Smooth muscle cell (in vitro differentiated cells): ENCODE results near the gene SMIM24. TPM values are rescaled to one million over a fixed set of nuclear protein-coding genes. Genes with fewer than 3 reads are reported as not detected.

ENCODE experiments used
- DNase-seq: peaks from one replicate; lab custom pipeline; 2025; ENCODE audit not compliant: unreplicated experiment; lab: John Stamatoyannopoulos, UW
- H2AFZ ChIP-seq: fragments of 200-600 bp; sonication (generic); 2 replicates; pipeline ENCODE4 v1.6.0; 2016; ENCODE audit warnings: antibody characterized with exemption, low read depth, mild to moderate bottlenecking
- H3F3A ChIP-seq: fragments of 200-600 bp; sonication (generic); 2 replicates; pipeline ENCODE4 v1.6.0; 2017; ENCODE audit warnings: antibody characterized with exemption, low read depth
- H3K27ac ChIP-seq: fragments of 200-600 bp; sonication (generic); 2 replicates; pipeline ENCODE4 v1.5.1; 2016; ENCODE audit warnings: low read depth, mild to moderate bottlenecking
- H3K27me3 ChIP-seq: fragments of 200-600 bp; sonication (generic); 2 replicates; pipeline ENCODE4 v1.6.1; 2016; ENCODE audit warnings: low read depth, mild to moderate bottlenecking
- H3K36me3 ChIP-seq: fragments of 200-600 bp; sonication (generic); 2 replicates; pipeline ENCODE4 v1.5.1; 2016; ENCODE audit warnings: low read depth
- H3K4me1 ChIP-seq: fragments of 200-600 bp; sonication (generic); 2 replicates; pipeline ENCODE4 v1.5.1; 2016; ENCODE audit warnings: low read depth
- H3K4me2 ChIP-seq: fragments of 200-600 bp; sonication (generic); 2 replicates; pipeline ENCODE4 v1.6.0; 2016; ENCODE audit warnings: mild to moderate bottlenecking
- H3K4me3 ChIP-seq: fragments of 200-600 bp; sonication (generic); 2 replicates; pipeline ENCODE4 v1.5.1; 2016; ENCODE audit warnings: mild to moderate bottlenecking
- H3K79me2 ChIP-seq: fragments of 200-600 bp; sonication (generic); 2 replicates; pipeline ENCODE4 v1.6.0; 2016; ENCODE audit warnings: low read depth, mild to moderate bottlenecking
- H3K9ac ChIP-seq: fragments of 200-600 bp; sonication (generic); 2 replicates; pipeline ENCODE4 v1.6.0; 2016; ENCODE audit warnings: low read depth
- H3K9me3 ChIP-seq: fragments of 200-600 bp; sonication (generic); replicated peaks from 2 replicates; pipeline ENCODE4 v1.5.1; 2016; ENCODE audit warnings: low read depth
- H4K20me1 ChIP-seq: fragments of 200-600 bp; sonication (generic); 2 replicates; pipeline ENCODE4 v1.6.0; 2016; ENCODE audit warnings: low read depth
- CTCF ChIP-seq: fragments of 200-600 bp; sonication (generic); IDR thresholded peaks from 2 replicates; pipeline ENCODE4 v1.5.1; 2017; ENCODE audit warnings: borderline replicate concordance, mild to moderate bottlenecking, antibody characterized with exemption; ENCODE audit not compliant: insufficient read depth, poor library complexity, severe bottlenecking
- WGBS: methylation state at CpG from one replicate; pipeline ENCODE4 v1.1.7; 2016; ENCODE audit warnings: low lambda C conversion rate; 5-methylcytosine and 5-hydroxymethylcytosine counted together
- polyA plus RNA-seq: library from polyadenylated mRNA; unstranded; fragments of >200 nt; fragmentation: Nextera tagmentation; extraction: Ambion mirVana; gene quantifications from 2 replicates; pipeline ENCODE4 v1.2.1, GENCODE V29; 2016
- total RNA-seq: library from RNA; depleted of rRNA; stranded (reverse); fragments of >200 nt; gene quantifications from 2 replicates; pipeline ENCODE4 v1.2.3, GENCODE V29; 2014

The SMIM24 gene
- total and polyA plus RNA-seq, 2 experiments from 2014 or later: 1.1 TPM; not detected in 1

GRCh38 chr19:3482507-3483225 lies 2.3 kb upstream of the SMIM24 start:
- Histone ChIP-seq H3F3A (no peaks in the 10 kb centered on the region), H3K4me3 (no peak overlapping the region), H3K27me3 (no peaks in the 10 kb centered on the region), H3K4me2 (no peak overlapping the region), H3K36me3 (no peaks in the 10 kb centered on the region), H4K20me1 (no peaks in the 10 kb centered on the region), H3K79me2 (no peaks in the 10 kb centered on the region), H3K4me1 (no peaks in the 10 kb centered on the region), H3K9ac (no peak overlapping the region), H3K27ac (no peak overlapping the region), H3K9me3 (no peaks in the 10 kb centered on the region), H2AFZ (no peak overlapping the region)
- no peak for DNase-seq
- WGBS: 93% methylated on average over 31 of the region's 49 CpGs
- no peak for TF ChIP-seq CTCF

GRCh38 chr19:3481241-3482090 lies 1.1 kb upstream of the SMIM24 start:
- no peak for DNase-seq
- H3K4me2 ChIP-seq: no peak overlapping the region
- H2AFZ ChIP-seq: no peak overlapping the region
- H3K4me1 ChIP-seq: no peaks in the 10 kb centered on the region
- H3K27me3 ChIP-seq: no peaks in the 10 kb centered on the region
- no peaks in the 10 kb centered on the region for H3K36me3 ChIP-seq
- no peaks in the 10 kb centered on the region for H4K20me1 ChIP-seq
- no peaks in the 10 kb centered on the region for H3K79me2 ChIP-seq
- H3F3A ChIP-seq: no peaks in the 10 kb centered on the region
- H3K9ac ChIP-seq: no peak overlapping the region
- no peak overlapping the region for H3K4me3 ChIP-seq
- no peak for TF ChIP-seq CTCF
- no peaks in the 10 kb centered on the region for H3K9me3 ChIP-seq
- 79% methylated on average over 38 of the region's 38 CpGs for WGBS
- no peak overlapping the region for H3K27ac ChIP-seq

- H3F3A ChIP-seq: no peaks in the 10 kb centered on the region
- H2AFZ ChIP-seq: no peak overlapping the region
- no CpG with 5 or more reads among the region's 9 CpGs for WGBS
- H3K4me3 ChIP-seq: no peak overlapping the region
- H3K9ac ChIP-seq: no peak overlapping the region
- no peak for TF ChIP-seq CTCF
- no peak for DNase-seq
- H3K4me1 ChIP-seq: no peaks in the 10 kb centered on the region
- no peaks in the 10 kb centered on the region for H4K20me1 ChIP-seq
- H3K79me2 ChIP-seq: no peaks in the 10 kb centered on the region
- H3K27ac ChIP-seq: no peak overlapping the region
- no peaks in the 10 kb centered on the region for H3K36me3 ChIP-seq
- no peaks in the 10 kb centered on the region for H3K27me3 ChIP-seq
- no peak overlapping the region for H3K4me2 ChIP-seq
- no peaks in the 10 kb centered on the region for H3K9me3 ChIP-seq
Measured at GRCh38 chr19:3479834-3480215, 500 bp downstream of the SMIM24 start.
